GM18505 (cell line): ENCODE data around the gene KCNE1.
"Not testable (repeated sequence)": the region's sequence is repeated elsewhere in the genome, so short reads cannot be mapped to it uniquely, and the experiment has no call there.

Experiments used
- ATAC-seq: cut with Tn5 transposase; IDR thresholded peaks from one replicate; pipeline ENCODE4 v1.9.1; 2021; ENCODE audit not compliant: unreplicated experiment
- POLR2A ChIP-seq: IDR thresholded peaks from 4 replicates; pipeline ENCODE4 v1.6.1; 2011; ENCODE audit warnings: borderline replicate concordance; ENCODE audit not compliant: insufficient read depth, insufficient read length; ENCODE audit errors: extremely low read depth

The KCNE1 gene

DNA sequence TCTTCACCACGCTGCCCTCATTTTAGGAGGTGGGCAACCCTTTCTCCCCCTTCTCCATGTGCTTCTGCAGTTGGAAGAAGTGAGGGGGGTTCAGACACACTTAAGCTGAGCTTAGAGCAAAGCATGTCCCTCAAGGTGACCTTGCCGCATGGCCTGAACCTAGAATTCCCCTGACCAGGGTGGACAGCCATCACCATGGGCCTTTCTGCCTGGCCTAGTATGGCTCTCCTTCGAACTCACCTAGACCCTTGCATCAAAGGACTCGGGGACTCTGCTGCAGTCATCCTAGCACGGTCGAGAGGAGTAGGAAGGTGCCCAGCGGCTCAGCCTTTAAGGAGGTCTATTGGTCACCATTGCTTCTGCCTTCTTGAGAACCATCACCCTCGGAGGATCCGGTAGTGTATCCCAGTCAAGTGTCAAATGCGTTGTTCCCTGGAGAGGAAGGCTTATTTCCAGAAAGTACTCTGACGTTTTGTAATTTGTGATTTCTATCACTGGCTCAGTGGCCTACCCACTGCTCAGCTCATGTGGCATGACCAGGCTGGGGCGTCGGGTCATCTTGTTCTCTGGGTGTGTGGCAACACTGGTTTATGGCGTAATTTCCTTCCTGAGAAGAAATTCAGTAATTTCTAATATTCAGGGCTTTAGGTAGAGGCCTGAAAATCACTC, at the start of gene KCNE1:
Gene KCNE1, minus strand, starts transcription at position 424 of the 669 bp plus-strand sequence. CDS start 62,576 bp downstream, outside the sequence.
- no peak for TF ChIP-seq POLR2A
- no peak for ATAC-seq

DNA sequence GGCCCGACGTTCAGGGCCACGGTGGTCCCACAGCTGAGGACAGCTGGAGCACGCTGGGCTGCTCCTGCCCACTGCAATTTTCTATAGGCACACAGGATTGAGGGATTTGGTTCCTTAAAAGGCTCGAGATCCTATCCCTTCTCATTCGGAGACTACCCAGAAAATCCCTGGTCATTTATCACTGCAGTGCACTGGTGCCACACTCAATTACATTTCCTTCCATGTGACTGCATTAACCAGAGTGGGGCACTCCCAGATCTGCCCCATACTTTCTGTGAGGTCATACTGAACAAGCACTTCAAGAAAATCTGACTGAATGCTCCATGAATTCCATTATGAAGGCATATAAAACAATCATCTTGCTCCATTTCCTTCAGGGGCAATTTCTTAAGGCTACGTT, 49.8 kb upstream of the KCNE1 start:
- no peak for TF ChIP-seq POLR2A
- no peak for ATAC-seq

GRCh38 chr21:34560609-34561008, 48.6 kb upstream of the KCNE1 start:
- no peak for TF ChIP-seq POLR2A
- no peak for ATAC-seq

GRCh38 chr21:34560021-34560420, 48.0 kb upstream of the KCNE1 start:
- TF ChIP-seq POLR2A, result no peak

DNA sequence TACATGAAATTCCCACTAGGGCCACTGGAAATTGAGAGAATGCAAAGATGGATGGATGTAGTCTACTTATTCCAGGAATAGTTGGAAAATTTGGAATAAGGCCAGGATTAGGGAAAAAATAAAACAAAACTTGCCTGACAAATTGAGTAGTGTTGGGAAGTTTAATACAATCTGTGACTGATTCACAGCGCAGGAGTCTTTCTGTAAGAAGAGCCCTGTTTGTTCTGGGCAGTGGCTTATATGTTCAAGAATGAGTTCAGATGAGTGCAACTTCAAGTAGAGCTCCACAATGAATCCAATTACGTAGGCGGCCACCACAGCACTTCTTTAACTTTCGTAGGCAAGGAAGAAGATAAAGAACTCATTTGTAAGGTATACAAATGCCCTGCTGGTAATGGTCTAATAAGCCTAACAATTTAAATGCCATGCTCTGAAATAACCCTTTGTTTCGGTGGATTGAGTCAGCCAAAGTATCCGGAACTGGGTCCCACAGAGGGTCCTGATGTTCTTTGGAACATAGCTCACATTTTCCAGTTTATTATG, 47.1 kb upstream of the KCNE1 start:
- no peak for ATAC-seq
- TF ChIP-seq POLR2A, result no peak

More at GRCh38 chr21:34560021-34560420, 48.0 kb upstream of the KCNE1 start:
- ATAC-seq, result no peak

- no peak for TF ChIP-seq POLR2A
- ATAC-seq, result no peak
These were observed 46.2 kb upstream of the KCNE1 start for GRCh38 chr21:34558166-34558565.

GRCh38 chr21:34557261-34557660, 45.3 kb upstream of the KCNE1 start:
- TF ChIP-seq POLR2A, result no peak
- ATAC-seq, result no peak

GRCh38 chr21:34554670-34555069, 42.7 kb upstream of the KCNE1 start:
- ATAC-seq, result not testable (repeated sequence)

- no peak for ATAC-seq
- TF ChIP-seq POLR2A, result no peak
These were observed 42.2 kb upstream of the KCNE1 start for GRCh38 chr21:34554227-34554626.

- no peak for ATAC-seq
- no peak for TF ChIP-seq POLR2A
These were observed 41.3 kb upstream of the KCNE1 start for GRCh38 chr21:34553151-34553952.

DNA sequence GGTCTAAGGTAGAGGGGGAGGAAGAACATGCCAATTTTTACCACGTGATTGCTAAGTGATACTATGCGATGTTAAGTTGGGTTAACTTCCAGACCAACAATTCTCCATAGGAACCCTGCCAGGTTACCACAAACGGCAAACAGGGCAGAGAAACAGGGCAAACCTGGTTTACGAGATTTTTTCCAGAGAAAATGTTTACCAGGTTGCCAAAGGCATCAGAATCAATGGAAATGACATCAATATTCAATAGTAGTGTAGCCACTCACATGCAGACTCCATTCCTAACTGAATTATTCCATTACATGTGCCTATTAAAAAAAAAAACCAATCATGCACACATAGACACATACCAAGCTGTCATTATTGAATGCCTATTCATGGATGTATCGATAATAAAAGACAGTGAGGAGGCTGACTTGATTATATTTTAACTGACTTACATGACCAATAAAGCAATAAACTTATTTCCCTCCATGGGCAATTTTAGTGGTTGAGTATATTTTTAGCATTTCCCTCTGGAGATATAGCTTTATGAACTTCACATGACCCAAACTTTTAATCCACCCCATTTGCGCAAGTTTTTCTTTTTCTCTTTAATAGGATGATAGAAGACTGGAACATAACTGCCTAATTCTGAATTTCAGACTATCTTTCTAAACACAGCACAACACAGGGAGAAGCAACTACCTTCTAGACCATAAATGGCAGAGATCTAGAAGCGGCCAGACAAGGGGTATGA, 40.5 kb upstream of the KCNE1 start:
- no peak for TF ChIP-seq POLR2A
- ATAC-seq, result no peak

DNA sequence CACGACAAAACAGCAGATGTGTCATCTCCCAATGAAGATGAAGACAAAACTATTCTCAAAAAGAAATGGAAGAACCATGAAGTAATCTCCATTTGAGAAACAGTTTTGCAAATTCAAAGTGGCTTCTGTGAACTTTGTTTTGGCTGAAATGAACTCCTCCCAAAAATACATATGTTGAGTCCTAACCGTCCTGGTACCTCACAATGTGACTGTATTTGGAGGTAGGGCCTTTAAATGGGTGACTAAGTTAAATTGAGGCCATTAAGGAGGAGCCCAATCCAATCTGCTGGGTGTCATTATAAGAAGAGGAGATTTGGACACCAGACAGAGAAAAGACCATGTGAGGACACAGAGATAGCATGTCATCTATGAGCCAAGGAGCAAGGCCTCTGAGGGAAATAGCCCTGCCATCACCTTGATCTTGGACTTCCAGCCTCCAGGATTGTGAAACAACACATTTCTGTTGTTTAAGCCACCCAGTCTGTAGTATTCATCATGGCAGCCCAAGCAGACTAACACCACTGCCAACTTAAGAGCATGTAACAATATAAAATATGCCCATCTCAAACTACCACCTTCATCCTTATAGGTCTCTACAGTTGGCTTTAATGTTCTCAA, 38.3 kb upstream of the KCNE1 start:
- no peak for ATAC-seq
- no peak for TF ChIP-seq POLR2A

- no peak for TF ChIP-seq POLR2A
- no peak for ATAC-seq
These were observed 36.9 kb upstream of the KCNE1 start for GRCh38 chr21:34548781-34549376.
